Subcutaneous abdominal adipose tissue (tissue), 5 donors: Measurements from ENCODE around the gene ZNF585A.
"Not testable (repeated sequence)": the region's sequence is repeated elsewhere in the genome, so short reads cannot be mapped to it uniquely, and the experiment has no call there.

ENCODE experiments used
- H3K27ac ChIP-seq: one replicate; pipeline ENCODE4 v1.7.0; 2013; ENCODE audit warnings: low read depth, mild to moderate bottlenecking, inconsistent platforms, low read length, moderate library complexity
- H3K27me3 ChIP-seq, 5 donors: one replicate each; pipeline ENCODE4 v1.7.0; 2013; ENCODE audit warnings: low read length in 5 of 5, inconsistent platforms in 1 of 5; ENCODE audit not compliant: control insufficient read depth in 5 of 5, insufficient read depth in 4 of 5
- H3K36me3 ChIP-seq, 5 donors: one replicate each; pipeline ENCODE4 v1.7.0; 2013; ENCODE audit warnings: low read length in 5 of 5; ENCODE audit not compliant: control insufficient read depth in 5 of 5, insufficient read depth in 5 of 5
- H3K4me1 ChIP-seq, 5 donors: one replicate each; pipeline ENCODE4 v1.7.0; 2013; ENCODE audit warnings: low read length in 5 of 5, mild to moderate bottlenecking in 3 of 5, moderate library complexity in 1 of 5; ENCODE audit not compliant: control insufficient read depth in 5 of 5, insufficient read depth in 5 of 5
- H3K4me3 ChIP-seq, 5 donors: one replicate each; pipeline ENCODE4 v1.7.0; 2013; ENCODE audit warnings: low read length in 5 of 5, low read depth in 1 of 5
- H3K9ac ChIP-seq, 5 donors: one replicate each; pipeline ENCODE4 v1.7.0; 2013; ENCODE audit warnings: low read length in 5 of 5, mild to moderate bottlenecking in 4 of 5, moderate library complexity in 3 of 5
- H3K9me3 ChIP-seq, 5 donors: one replicate each; pipeline ENCODE4 v1.7.0; 2013; ENCODE audit warnings: low read length in 5 of 5; ENCODE audit not compliant: control insufficient read depth in 5 of 5
- donor health status: healthy.
- donor health status: healthy.
- donor health status: healthy.
- donor health status: healthy.
- donor health status: healthy.

ZNF585A gene

GRCh38 chr19:37104135-37104534, 68.4 kb downstream of the ZNF585A start:
- H3K9me3 ChIP-seq: peaks cover 40 to 71% (median 60%) of the 10 kb centered on the region in 5 donors
- not testable (repeated sequence) for H3K4me3 ChIP-seq, H3K27ac ChIP-seq, H3K9ac ChIP-seq, H3K27me3 ChIP-seq, H3K4me1 ChIP-seq
- peaks cover 36 to 59% (median 52%) of the 10 kb centered on the region in 5 donors for H3K36me3 ChIP-seq

GRCh38 chr19:37098570-37098969, 73.9 kb downstream of the ZNF585A start:
- Histone ChIP-seq H3K4me1 (no peaks in the 10 kb centered on the region), H3K9me3 (peaks cover 47 to 86% (median 71%) of the 10 kb centered on the region in 5 donors), H3K4me3 (peak overlapping the region in 4 of 5 donors; percentile 7 to 49 (median 26)), H3K9ac (no peak overlapping the region), H3K27ac (no peak overlapping the region), H3K36me3 (peaks cover 37 to 83% (median 63%) of the 10 kb centered on the region in 5 donors), H3K27me3 (no peaks in the 10 kb centered on the region)

GRCh38 chr19:37095859-37096258, 76.6 kb downstream of the ZNF585A start:
- Histone ChIP-seq H3K4me3 (peak overlapping the region in 1 of 5 donors; percentile 47), H3K9me3 (peaks cover 39 to 77% (median 71%) of the 10 kb centered on the region in 5 donors), H3K4me1 (no peaks in the 10 kb centered on the region), H3K27ac (no peak overlapping the region), H3K36me3 (peaks cover 47 to 91% (median 70%) of the 10 kb centered on the region in 5 donors), H3K27me3 (no peaks in the 10 kb centered on the region), H3K9ac (no peak overlapping the region)
